PFSK-1 (cell line): ENCODE data around the gene TBCD.

Experiments
- FOXP2 ChIP-seq: optimal IDR thresholded peaks from 2 replicates; pipeline ENCODE3; 2011; ENCODE audit warnings: borderline replicate concordance, control low read depth, inconsistent platforms; ENCODE audit not compliant: insufficient read depth; ENCODE audit errors: extremely low read length, extremely low read depth
- POLR2AphosphoS5 ChIP-seq: IDR thresholded peaks from 2 replicates; pipeline ENCODE4 v1.6.1; 2012; ENCODE audit warnings: low read depth, mild to moderate bottlenecking, control low read depth, low read length, moderate library complexity
- SIN3A ChIP-seq: IDR thresholded peaks from 2 replicates; pipeline ENCODE4 v1.6.1; 2012; ENCODE audit warnings: mild to moderate bottlenecking, low read length, moderate library complexity, borderline replicate concordance; ENCODE audit not compliant: insufficient read depth
- TAF1 ChIP-seq: IDR thresholded peaks from 2 replicates; pipeline ENCODE4 v1.6.1; 2012; ENCODE audit warnings: low read length, control low read depth, borderline replicate concordance; ENCODE audit not compliant: insufficient read depth
- TF ChIP-seq, protein P1 (sequence below), 2 experiments: IDR thresholded peaks; 2 replicates each; pipeline versions ENCODE4 v1.6.1 to v1.8.0; 2011 to 2012; ENCODE audit warnings: low read depth in 2 of 2, low read length in 2 of 2, control low read depth in 1 of 2, inconsistent platforms in 1 of 2, mild to moderate bottlenecking in 1 of 2, moderate library complexity in 1 of 2; ENCODE audit not compliant: insufficient read depth in 1 of 2

TBCD gene

DNA sequence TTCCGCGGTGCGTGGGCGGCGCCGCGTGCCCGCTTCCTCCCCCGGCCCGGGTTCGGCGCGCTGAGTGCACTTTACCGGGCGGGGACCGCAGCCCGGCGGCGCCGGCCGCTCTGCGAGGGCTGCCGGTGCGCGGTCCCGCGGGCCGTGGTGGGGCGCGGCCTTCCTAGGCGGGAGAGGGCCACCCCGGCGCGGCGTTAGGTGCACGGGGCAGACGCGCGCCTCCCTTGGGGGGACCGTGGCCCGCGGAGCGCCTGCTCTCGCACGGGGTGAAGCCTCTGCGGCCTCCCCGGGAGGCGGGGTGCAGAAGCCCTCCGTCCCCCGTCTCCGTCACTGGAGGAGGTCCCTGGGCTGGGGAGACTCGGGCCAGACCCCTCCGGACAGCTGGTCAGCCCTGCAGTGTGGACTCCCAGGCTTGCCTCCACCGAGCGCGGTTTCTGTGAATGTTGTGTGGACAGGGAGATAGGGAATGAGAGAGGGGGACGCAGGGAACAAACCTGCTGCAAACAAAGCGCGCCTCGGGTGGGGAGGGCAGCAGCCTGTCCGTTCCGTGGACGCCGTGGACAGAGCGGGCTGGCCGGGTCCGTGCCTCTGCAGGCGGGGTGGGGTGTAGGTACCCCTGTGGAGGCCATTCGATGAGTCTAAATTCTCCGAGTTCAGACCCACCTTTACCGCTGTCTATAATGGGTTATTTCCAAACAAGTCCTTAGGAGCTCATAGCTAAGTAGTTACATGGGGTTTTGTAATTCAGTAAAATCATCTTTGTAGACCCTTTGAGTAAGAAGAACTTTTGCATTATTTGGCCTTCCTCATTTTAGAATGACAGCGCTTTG is 721 bp downstream of the TBCD start:
- TF ChIP-seq FOXP2 (no peak), SIN3A (no peak; the same call in 1 of the 2 replicates), POLR2AphosphoS5 (no peak), TAF1 (no peak; the same call in 1 of the 2 replicates)
- TF ChIP-seq, protein P1, sequence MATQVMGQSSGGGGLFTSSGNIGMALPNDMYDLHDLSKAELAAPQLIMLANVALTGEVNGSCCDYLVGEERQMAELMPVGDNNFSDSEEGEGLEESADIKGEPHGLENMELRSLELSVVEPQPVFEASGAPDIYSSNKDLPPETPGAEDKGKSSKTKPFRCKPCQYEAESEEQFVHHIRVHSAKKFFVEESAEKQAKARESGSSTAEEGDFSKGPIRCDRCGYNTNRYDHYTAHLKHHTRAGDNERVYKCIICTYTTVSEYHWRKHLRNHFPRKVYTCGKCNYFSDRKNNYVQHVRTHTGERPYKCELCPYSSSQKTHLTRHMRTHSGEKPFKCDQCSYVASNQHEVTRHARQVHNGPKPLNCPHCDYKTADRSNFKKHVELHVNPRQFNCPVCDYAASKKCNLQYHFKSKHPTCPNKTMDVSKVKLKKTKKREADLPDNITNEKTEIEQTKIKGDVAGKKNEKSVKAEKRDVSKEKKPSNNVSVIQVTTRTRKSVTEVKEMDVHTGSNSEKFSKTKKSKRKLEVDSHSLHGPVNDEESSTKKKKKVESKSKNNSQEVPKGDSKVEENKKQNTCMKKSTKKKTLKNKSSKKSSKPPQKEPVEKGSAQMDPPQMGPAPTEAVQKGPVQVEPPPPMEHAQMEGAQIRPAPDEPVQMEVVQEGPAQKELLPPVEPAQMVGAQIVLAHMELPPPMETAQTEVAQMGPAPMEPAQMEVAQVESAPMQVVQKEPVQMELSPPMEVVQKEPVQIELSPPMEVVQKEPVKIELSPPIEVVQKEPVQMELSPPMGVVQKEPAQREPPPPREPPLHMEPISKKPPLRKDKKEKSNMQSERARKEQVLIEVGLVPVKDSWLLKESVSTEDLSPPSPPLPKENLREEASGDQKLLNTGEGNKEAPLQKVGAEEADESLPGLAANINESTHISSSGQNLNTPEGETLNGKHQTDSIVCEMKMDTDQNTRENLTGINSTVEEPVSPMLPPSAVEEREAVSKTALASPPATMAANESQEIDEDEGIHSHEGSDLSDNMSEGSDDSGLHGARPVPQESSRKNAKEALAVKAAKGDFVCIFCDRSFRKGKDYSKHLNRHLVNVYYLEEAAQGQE (IDR thresholded peaks at IDR 0.05; ENCODE audit: insufficient read depth in 1 of 2, low read depth in 2 of 2, low read length in 2 of 2), result no peak

DNA sequence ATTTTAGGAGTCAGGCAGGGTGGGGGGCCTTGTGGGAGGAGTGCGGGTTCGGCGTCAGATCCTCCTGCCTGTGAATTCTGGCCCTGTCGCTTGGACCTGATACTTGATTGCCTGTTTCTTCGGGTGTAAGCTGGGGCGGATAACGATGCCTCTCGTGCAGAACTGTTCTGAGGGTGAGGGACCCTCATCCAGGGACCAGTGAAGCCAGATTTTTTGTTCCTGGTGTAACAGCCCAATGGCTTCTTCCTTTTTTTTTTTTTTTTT is 1.3 kb downstream of the TBCD start:
- TF ChIP-seq, protein P1 (IDR thresholded peaks at IDR 0.05; ENCODE audit: insufficient read depth in 1 of 2, low read depth in 2 of 2, low read length in 2 of 2), result no peak
- no peak for TF ChIP-seq SIN3A

DNA sequence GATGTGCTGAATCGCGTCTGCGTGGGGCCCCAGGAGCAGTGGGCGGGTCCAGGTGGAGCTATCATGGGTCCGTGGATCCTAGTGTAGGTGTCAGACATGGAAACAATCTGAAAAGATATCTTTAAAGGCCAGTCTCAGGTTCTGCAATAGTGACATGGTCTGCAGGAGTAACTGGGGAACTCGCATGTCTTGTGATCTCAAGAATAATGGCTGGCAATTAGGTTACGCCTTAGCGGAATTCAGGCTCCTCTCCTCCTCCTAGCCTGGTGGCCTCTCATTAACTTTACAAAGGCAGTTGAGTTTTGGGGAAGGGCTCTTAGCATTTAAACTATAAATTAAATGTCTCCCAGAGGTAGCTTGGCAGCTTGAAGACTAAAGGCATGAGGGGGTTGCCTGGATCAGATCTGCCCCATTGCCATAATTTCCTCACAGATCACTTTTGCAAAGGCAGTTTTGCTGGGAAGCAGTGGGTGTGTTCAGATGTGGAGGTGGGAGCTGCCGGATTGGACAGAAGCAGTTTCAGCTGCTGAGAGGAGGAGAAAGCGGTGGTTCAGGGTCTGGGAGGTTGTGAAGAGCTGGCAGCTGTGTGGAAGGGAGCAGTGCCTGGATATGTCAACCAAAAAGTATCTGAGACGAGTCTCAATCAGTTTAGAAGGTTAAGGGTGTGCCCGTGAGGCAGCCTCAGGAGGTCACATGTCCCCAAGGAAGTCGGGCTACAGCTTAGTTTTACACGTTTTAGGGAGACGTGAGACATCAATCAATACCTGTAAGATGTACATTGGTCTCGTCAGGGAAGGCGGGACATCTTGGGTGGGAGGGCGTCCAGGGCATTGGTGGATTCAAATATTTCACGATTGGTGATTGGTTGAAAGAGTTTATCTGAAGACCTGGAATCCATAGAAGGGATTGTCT is 2.7 kb downstream of the TBCD start:
- TF ChIP-seq FOXP2 (no peak), POLR2AphosphoS5 (no peak), SIN3A (no peak), TAF1 (no peak)
- TF ChIP-seq, protein P1 (IDR thresholded peaks at IDR 0.05; ENCODE audit: insufficient read depth in 1 of 2, low read depth in 2 of 2, low read length in 2 of 2), result no peak

DNA sequence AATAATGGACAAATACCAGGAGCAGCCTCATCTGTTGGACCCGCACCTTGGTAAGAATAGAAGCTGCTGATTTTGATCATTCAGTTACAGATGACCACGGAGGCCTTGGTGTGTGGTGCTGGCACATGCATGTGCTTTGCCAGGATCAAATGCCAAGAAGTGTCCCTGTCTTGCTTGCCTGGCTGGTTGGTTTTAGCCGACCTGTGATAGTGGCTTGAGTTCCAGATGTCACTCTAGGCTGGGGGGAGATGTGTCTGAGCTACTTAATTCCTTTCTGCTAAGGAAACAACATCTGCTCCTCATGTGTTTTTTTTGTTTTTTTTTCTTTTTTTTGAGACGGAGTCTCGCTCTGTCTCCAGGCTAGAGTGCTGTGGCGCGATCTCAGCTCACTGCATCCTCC is 4.3 kb downstream of the TBCD start:
- TF ChIP-seq, protein P1 (IDR thresholded peaks at IDR 0.05; ENCODE audit: insufficient read depth in 1 of 2, low read depth in 2 of 2, low read length in 2 of 2), result no peak
- no peak for TF ChIP-seq FOXP2
- TF ChIP-seq TAF1, result no peak
- TF ChIP-seq POLR2AphosphoS5, result no peak
- TF ChIP-seq SIN3A, result no peak
